G401 (cell line): ENCODE data around the gene PAX7. TPM values are rescaled to one million over a fixed set of nuclear protein-coding genes. Genes with fewer than 3 reads are reported as not detected.

ENCODE experiments used
- DNase-seq: peaks from one replicate; pipeline ENCODE4 v3.0.0-alpha.2; 2015; ENCODE audit warnings: low spot score
- in situ Hi-C: cut with HindIII; loops from 2 replicates; pipeline ENCODE4 v1.10.0; 2016; ENCODE audit warnings: low sequenced_read_pairs, mixed read lengths
- total RNA-seq: library from RNA; depleted of rRNA; stranded (reverse); fragments of >200 nt; shearing (Covaris generic); gene quantifications from 2 replicates; pipeline ENCODE4 v1.2.3, GENCODE V29; 2014

Gene PAX7
- total RNA-seq, 1 experiment from 2014 or later, result not detected

- in situ Hi-C loops, result no loop called here
- no peak for DNase-seq
Observed at GRCh38 chr1:18652791-18653190, 22.1 kb downstream of the PAX7 start.

GRCh38 chr1:18653367-18653766, 22.7 kb downstream of the PAX7 start:
- DNase-seq, result no peak
- in situ Hi-C loops, result no loop called here

GRCh38 chr1:18653916-18654315, 23.3 kb downstream of the PAX7 start:
- no peak for DNase-seq
- in situ Hi-C loops, result no loop called here

- in situ Hi-C loops, result no loop called here
Observed at GRCh38 chr1:18654599-18654998, 24.0 kb downstream of the PAX7 start.

GRCh38 chr1:18657506-18658201, 27.0 kb downstream of the PAX7 start:
- DNase-seq, result no peak

More at GRCh38 chr1:18654599-18654998, 24.0 kb downstream of the PAX7 start:
- no peak for DNase-seq

GRCh38 chr1:18658831-18659230, 28.2 kb downstream of the PAX7 start:
- in situ Hi-C loops, result no loop called here
- DNase-seq, result no peak

More at GRCh38 chr1:18657506-18658201, 27.0 kb downstream of the PAX7 start:
- in situ Hi-C loops, result no loop called here

- DNase-seq, result no peak
- in situ Hi-C loops, result no loop called here
Observed at GRCh38 chr1:18661404-18662285, 31.0 kb downstream of the PAX7 start.

- DNase-seq, result no peak
- in situ Hi-C loops, result no loop called here
Observed at GRCh38 chr1:18662286-18662639, 31.6 kb downstream of the PAX7 start.

- in situ Hi-C loops, result no loop called here
- DNase-seq, result no peak
Observed at GRCh38 chr1:18666317-18666920, 35.8 kb downstream of the PAX7 start.

GRCh38 chr1:18667333-18667732, 36.7 kb downstream of the PAX7 start:
- in situ Hi-C loops, result no loop called here
- no peak for DNase-seq

GRCh38 chr1:18668046-18668445, 37.4 kb downstream of the PAX7 start:
- in situ Hi-C loops, result no loop called here
- no peak for DNase-seq

GRCh38 chr1:18668750-18669404, 38.2 kb downstream of the PAX7 start:
- in situ Hi-C loops, result no loop called here
- DNase-seq, result no peak

- in situ Hi-C loops, result no loop called here
- no peak for DNase-seq
Observed at GRCh38 chr1:18670121-18670867, 39.6 kb downstream of the PAX7 start.

GRCh38 chr1:18670868-18671225, 40.2 kb downstream of the PAX7 start:
- DNase-seq, result no peak

GRCh38 chr1:18673976-18674375, 43.3 kb downstream of the PAX7 start:
- in situ Hi-C loops, result no loop called here
- peak; percentile 1 for DNase-seq

More at GRCh38 chr1:18670868-18671225, 40.2 kb downstream of the PAX7 start:
- in situ Hi-C loops, result no loop called here

- in situ Hi-C loops, result no loop called here
- DNase-seq, result no peak
Observed at GRCh38 chr1:18676332-18676781, 45.7 kb downstream of the PAX7 start.

GRCh38 chr1:18681423-18681835, 50.8 kb downstream of the PAX7 start:
- DNase-seq, result peak; percentile 36
- in situ Hi-C loops, result no loop called here

GRCh38 chr1:18682375-18682774, 51.7 kb downstream of the PAX7 start:
- in situ Hi-C loops, result no loop called here

GRCh38 chr1:18684303-18684702, 53.7 kb downstream of the PAX7 start:
- in situ Hi-C loops, result no loop called here
- no peak for DNase-seq

More at GRCh38 chr1:18682375-18682774, 51.7 kb downstream of the PAX7 start:
- DNase-seq, result no peak
